ENCODE measurements around the gene LYZL6.

The LYZL6 gene, protein sequence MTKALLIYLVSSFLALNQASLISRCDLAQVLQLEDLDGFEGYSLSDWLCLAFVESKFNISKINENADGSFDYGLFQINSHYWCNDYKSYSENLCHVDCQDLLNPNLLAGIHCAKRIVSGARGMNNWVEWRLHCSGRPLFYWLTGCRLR

DNA sequence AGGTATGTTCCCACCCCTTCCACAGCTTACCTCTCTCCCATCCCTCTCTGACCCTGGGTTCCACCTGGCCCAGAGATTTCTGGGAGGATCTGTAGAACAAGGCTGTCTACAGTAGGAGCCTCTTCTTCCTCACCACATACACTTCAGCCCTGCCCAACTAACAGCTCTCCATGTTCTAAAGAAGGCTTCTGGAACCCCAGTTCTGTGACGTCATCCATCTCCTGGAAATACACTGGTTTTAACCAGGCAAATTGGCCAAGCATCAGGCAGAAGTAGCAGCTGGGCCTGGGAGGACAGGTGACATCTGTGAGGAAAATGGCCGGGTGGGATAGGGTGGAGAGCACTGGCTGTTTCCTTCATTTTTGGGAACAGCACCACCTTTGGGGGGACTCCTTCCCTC, at the start of gene LYZL6:
TSS of gene LYZL6 (minus strand) at position 177 of the 400 bp plus-strand sequence. CDS start 4,357 bp downstream, outside the sequence.
- no peak for DNase-seq (ENCODE audit: low read depth in 2 of 2)

DNA sequence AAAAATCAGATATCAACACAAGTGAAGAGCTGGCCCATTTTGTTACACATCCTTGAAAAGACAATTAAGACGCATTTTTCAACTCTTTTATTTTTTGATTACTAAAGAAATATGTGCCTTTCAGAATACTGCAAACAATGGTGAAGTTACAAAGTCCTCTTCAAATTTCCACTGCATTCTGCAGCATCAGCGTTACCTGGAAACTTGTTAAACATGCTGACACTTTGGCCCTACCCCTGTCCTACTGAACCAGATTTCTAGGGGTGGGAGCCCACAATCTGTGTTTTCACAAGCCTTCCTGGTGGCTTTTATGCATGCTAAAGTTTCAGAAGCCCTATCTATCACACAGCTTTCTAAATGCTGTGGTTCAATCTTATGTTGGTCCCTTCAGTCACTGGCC, 47.6 kb upstream of the LYZL6 start:
- DNase-seq (ENCODE audit: low read depth in 2 of 2), result no peak

DNA sequence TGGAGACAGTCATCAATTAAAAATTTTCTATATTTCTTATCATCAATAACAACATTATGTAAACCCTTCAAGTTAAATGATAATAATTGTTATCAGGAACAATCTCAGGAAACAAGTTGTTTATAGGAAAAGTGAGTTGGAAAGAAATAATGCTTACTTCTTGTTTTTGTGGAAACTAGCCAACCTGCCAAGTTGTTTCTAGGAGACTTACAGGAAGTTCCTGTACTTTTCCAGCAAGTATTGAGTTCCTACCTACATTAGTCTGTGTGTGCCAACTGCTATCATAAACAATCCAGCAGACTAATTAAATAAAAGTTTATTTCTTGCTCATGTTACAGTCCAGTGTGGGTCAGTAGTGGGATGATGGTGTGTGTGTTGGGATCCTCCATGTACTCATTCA, 44.7 kb upstream of the LYZL6 start:
- DNase-seq (ENCODE audit: low read depth in 2 of 2), result no peak

DNA sequence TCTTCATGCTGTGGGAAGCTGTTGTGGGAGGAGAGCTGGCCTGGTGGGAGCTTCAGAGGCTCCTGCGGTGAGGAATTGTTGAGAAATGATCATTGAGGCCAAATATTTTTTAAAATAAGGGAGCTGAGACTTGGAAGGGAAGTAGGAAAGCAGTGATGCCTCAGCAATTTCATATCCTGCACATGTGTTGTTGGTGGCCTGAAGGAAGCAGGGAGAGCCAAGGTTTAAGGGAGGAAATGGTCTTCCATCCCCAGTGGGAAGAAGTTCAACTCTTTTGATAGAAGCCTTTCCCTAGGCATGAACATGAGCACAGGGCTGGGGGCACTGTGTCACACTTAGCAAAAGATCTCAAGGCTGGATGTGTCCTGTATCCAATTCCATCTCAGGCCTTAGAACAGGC, 43.1 kb upstream of the LYZL6 start, which contains the start of gene CCL14:
TSS of gene CCL14 (minus strand) at position 87 of the 400 bp plus-strand sequence. CDS start at position 7, 80 bp downstream.
- no peak for DNase-seq (ENCODE audit: low read depth in 2 of 2)

DNA sequence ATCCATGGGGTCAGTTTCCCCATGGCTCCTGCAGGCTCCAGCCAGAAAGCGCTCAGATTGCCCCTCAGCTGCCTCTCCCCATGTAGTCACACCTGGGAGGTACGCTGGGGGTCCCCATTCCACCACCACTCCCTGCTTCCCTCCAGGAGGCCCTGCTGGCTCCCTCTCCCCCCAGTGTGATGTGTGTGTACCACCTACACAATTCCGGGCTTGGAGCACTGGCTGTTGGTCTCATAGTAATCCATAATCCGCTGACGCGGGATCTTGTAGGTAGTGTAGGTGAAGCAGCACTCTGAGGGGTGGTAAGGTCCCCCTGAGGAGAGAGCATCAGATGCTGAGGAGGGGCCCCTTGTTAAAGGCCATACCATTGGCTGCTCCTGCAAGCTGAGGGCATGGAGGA, 40.6 kb upstream of the LYZL6 start:
- no peak for DNase-seq (ENCODE audit: low read depth in 2 of 2)

DNA sequence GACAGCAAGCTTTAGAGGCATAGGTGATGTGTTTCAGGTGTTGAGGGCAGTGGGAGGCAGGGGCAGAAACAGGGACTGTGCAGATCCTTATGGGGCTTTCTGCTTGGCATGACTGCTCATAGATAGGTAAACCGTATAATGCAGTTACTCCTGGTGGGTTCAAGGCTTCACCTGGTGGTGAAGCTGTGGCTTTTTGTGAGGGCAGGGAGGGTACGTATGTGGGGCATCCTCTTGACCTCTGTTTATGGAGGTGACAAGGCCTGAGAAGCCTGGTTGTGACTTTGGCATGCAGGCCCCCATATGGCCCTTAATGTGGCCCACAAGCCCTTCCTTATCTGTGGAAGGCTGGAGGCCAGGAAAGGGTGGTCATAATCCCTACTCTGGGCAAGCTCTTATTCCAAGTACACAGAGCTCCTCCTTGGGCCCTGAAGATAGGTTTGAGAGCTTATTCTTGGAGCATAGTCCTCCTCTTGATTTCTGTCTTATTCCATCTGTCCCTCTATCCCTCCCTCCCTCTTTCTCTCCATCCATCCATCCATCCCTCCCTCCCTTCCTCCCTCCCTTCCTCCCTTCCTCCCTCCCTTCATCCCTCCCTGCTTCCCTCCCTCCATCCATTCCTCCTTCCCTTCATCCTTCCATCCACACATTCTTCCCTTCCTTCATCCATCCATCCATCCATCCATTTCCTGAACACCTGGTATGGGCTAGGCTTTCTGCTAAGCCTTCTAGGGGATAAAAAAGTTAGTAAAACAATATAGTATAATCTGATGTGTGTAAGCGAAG, 39.1 kb upstream of the LYZL6 start:
- DNase-seq (ENCODE audit: low read depth in 2 of 2), result no peak

DNA sequence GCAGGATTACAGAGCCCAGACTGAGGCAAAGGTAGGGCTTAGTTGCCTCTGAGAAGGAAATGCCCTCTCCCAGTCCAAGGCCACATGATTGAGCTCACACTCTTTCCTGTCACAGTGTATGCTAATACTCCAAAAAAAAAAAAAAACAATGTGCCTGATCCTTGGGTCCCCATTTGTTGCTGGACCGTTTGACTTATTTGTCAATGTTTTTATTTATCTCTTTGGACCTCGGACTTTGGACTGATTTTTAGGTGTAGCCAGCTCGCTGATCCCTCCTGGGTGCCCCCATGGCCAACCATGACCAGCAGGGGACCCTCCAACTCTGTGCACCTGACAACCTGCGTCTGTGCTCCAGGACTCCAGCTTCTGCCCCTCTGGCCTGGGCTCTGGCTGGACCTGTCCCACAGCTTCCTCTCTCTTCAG, 38.4 kb upstream of the LYZL6 start:
- DNase-seq (ENCODE audit: low read depth in 2 of 2), result no peak

DNA sequence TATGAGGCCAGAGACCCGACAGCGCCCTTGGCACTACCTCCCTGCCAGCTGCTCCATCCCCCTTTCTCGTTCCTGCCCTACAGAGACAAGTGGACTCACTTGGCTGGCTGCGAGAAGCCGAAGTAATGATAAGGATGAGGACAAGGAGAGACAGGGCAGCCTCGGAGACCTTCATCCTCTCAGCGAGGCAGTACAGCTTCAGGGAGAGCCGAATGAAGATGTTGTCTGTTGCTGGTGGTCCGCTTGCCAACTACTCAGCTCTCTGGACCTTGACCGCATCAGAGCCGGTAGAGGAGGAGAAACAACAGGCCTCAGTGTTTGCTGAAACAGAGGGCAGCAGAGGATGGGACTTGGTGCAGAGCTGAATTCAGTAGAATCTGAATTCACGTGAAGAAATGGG, 37.7 kb upstream of the LYZL6 start, which contains the start of gene CCL16:
TSS of gene CCL16 (minus strand) at position 252 of the 400 bp plus-strand sequence. CDS start at position 175, 77 bp downstream.
- DNase-seq (ENCODE audit: low read depth in 2 of 2), result no peak

DNA sequence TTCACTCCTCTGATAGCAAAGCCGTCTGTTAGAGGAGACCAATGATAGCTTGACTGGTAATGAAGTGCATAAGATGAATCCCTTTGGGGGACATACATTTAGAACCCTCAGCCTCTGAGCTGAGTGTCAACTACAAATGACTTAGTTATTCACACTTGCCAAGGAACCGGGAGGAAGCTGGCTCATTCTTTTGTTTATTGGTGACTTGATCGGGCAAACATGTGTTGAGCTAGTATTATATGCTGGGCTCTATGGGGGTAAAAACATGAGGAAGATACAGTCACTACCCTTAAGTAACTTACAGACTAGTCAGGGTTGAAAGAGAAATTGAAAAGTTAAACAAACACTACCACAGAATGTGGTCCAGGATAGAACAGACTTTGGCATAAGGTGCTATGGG, 34.8 kb upstream of the LYZL6 start:
- no peak for DNase-seq (ENCODE audit: low read depth in 2 of 2)

DNA sequence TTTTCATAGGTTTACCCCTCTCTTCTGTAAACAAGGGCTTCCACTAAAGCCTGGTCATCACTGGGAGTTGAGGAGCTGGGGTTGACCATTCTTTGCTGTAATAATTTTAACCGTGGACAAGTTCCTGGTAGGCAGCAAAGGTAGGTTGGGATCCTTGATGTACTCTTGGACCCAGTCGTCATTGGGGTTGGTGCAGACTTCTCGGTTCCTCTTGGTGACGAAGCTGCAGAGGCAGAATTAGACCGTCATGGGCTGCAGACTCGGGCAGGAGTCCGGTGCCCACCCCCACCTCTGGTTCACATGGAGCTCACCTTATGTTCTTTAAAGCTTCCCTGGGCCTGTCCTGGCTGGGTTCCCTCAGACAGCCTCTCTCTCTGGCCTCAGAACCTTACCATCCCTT, 34.0 kb upstream of the LYZL6 start:
- DNase-seq (ENCODE audit: low read depth in 2 of 2), result no peak

DNA sequence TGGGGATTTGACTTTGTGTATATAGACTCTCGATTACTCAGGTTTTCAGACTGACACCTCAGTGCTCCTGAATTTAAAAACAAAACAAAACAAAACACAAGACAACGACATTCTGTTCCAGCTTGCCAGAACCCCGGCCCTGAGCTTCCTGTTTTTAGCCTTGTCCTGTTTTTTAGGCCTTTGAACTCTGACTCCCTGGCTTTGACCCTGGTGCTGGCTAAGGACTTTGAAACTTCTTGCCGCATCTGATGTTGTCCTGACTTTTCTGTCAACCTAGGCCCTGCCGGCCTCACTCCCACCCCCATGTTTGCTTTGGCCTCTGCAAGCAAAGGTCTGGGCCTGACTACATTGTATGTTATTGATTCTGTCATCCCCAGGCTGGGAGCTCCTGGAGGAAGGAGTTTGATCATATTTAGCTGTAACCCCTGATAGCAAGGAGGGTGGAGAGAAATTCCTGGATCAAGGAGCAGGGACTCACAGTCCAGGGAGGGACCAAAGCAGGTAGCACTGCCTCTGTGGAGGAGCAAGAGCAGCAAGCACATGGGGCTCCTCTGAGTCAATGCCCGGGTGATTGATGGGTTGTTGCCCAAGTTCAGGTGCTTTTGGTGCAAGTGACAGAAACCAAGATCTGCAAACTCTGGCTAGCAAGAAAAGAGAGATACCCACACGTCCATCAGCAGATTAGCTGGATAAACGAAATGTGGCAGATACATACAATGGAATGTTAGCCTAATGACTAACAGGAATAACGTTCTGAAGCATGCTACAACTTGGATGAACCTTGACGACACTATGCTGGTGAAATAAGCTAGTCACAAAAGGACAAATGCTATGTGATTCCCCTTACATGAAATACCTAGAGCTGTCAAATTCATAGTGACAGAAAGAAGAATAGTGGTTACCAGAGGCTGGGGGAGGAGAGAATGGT, 30.1 kb upstream of the LYZL6 start:
- no peak for DNase-seq (ENCODE audit: low read depth in 2 of 2)

DNA sequence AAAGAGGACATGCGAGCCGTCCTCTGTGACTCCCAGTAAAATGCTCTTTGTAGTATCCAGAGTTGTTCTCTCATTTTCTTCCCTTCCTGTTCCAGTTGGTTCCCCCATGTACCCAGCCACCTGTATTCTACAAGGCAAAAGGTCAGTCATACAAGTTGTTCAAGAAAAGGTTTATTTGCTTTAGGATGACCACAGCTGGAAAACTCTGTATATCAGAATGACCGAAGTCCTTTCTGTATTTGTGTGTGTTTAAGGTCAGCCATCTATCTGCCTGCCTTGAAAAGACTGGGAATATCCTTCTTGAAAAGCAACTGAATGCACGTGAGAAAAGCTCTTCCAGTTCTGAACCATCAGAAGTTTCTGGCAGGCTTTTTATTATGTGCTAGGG, 29.4 kb upstream of the LYZL6 start:
- DNase-seq (ENCODE audit: low read depth in 2 of 2), result no peak

DNA sequence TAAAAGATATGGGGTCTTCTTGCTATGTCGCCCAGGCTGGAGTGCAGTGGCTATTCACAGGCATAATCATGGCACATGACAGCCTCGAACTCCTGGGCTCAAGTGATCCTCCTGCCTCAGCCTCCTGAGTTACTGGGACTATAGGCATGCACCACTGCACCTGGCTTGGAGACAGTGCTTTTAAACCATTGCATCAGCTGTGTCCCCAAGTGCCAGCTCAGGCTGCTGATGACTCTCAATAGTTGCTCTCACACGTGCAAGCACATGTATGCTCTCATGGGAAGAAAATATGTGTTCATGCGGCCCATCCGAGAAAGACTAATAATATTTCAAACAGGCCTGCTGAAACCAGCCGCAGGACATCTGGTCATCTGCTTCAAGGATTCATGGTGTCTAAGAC, 29.0 kb upstream of the LYZL6 start:
- DNase-seq (ENCODE audit: low read depth in 2 of 2), result no peak

DNA sequence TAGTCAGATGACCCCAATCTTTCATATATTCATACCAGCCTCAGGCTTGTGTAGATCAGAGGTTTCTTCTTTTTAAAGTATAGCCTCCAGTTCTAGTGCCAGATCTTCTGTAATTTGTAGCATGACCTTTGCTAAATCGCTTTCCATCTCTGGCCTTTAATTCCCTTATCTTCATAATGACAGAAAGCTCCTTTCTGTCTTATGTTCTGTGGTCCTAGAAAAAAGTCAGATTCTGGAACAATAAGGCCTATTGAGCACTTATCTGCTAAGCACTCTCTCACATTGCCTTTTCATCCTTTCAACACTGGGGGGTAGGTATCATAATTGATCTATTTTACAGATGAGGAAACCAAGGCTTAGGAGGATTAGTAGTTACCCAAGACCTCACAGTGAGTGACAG, 28.6 kb upstream of the LYZL6 start:
- no peak for DNase-seq (ENCODE audit: low read depth in 2 of 2)

DNA sequence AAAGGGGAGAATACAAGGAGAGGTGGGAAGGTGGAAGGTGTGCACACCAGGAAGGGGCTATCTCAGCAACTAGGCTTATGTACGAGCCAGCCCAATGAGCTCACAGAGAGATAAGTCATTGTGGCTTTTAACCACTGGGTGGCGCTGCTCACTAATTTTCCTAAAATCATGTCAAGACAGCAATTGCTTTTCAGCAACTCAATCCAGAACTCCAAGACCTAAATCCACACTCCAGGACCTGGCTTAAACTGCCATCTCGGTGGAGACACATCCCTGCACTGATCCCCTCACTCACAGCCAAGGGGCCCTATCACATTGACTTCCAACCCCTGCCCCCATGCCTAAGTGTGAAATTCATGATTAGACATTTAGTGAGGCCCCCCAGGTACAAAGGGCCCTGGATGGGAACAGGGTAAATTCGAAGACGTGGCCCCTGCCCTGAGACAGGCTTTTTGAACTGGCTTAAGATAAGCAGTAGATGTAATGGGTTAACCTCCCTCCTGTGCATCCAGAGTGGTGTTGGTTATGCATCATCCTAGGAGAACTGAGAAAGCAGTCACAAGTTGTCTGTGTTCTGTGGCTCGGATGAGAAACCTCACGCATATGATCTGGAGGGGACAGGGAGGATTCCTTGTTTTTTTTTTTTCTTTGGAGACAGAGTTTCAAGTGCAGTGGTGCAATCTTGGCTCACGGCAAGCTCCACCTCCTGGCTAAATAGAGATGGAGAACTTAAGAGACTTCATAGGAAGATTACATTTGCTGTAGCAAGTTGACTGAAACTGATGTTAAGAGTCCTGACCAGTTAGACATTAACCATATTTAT, 26.3 kb upstream of the LYZL6 start:
- peak; percentile 30 to 33 for DNase-seq (ENCODE audit: low read depth in 2 of 2)

DNA sequence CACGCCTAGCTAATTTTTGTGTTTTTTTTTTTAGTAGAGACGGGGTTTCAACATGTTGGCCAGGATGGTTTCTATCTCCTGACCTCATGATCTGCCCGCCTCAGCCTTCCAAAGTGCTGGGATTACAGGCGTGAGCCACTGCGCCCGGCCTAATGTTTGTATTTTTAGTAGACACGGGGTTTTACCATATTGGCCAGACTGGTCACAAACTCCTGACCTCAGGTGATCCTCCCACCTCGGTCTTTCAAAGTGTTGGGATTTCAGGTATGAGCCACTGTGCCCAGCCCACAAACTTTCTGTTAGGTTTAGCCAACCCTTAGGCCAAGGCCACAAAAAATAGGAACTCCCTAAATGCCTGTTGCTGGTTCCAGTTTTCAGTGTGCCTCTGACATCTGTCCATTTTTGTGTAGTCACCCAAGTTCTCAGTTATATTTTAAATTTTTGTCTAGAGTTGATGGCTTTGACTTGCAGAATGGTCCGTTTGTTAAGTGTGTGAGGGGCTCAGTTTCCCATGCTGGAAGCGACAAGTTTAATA, 25.1 kb upstream of the LYZL6 start:
- no peak for DNase-seq (ENCODE audit: low read depth in 2 of 2)

DNA sequence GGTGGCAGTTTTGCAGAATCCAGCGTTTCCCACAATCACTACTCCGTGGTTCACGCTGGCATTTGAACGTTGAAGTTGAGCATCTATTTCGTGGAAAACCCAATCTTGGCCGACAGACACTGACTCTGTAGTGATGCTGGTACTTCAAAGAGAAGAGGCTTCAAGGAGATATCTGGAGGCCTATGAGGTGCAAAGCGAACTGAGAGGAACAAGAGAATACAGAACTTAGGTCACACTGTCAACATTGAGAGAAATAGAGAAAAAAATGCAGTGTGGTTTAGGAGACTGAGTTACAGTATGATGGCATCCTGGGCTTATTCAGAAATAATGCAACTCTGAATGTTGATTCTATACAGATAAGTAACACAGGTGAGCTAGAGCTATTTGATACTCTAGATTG, 21.8 kb upstream of the LYZL6 start:
- no peak for DNase-seq (ENCODE audit: low read depth in 2 of 2)

DNA sequence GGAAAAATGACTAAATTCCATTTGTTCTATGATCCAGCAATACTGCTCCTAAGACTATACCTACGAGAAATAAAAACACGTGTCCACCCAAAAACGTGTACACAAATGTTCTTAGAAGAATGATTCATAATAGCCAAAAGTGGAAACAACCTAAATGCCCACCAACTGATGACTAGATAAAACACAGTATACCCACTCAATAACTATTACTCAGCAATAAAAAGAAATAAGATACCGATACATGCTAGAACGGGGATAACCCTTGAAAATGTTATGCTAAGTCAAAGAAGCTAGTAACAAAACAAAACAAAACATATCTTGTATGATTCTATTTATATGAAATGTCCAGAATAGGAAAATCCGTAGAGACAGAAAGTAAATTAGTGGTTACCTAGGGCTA, 20.1 kb upstream of the LYZL6 start:
- no peak for DNase-seq (ENCODE audit: low read depth in 2 of 2)

DNA sequence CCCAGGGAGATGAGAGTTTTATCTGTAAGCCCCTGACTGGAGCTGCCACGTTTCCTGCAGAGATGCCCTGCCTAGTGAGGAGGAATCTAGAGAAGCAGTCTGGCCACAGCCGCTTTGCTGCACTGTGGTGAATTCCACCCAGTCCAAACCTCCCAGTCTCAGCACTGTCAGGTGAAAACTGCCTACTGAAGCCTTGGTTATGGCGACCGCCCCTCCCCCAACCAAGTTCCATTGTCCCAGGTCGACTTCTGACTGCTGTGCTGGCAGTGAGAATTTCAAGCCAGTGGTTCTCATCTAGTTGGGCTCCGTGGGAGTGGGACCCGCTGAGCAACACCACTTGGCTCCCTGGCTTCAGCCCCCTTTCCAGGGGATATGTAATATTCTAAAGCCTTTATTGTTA, 10.2 kb upstream of the LYZL6 start:
- no peak for DNase-seq (ENCODE audit: low read depth in 2 of 2)

DNA sequence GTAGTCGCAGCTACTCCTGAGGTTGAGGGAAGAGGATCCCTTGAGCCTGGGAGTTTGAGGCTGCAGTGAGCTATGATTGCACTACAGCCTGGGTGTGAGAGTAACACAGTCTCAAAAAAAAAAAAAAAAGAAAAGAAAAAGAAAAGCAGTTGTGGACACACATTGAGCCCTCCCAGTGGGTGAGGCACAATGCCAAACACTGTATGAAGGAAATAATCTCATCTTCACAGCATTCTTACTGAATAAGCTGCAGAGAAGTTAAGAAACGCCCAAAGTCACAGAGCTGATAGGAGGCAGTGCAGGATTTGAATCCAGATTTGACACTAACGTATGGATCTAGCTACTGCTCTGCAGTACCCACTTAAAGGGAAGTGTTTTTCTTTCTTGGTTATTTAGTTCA, 5.9 kb upstream of the LYZL6 start:
- DNase-seq (ENCODE audit: low read depth in 2 of 2), result no peak

DNA sequence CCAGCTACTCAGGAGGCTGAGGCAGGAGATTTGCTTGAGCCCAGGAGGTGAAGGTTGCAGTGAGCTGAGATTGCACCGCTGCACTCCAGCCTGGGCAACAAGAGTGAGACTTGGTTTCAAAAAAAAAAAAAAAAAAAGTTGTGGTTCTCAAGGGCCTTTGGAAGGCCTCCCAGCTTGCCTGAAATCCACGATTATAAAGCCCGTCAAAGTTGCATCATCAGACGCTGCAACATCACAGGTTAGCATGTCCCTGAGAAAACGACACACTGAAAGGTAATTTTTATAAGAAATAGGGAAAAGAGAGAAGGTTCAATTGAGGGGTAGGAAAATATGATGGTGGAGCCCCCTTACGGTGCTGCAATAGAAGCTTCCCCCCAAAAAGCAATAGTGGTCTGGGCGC, 4.6 kb upstream of the LYZL6 start:
- no peak for DNase-seq (ENCODE audit: low read depth in 2 of 2)

Data from fibroblast of skin of left biceps (primary cell).